ENCODE measurements around the gene PCDH12. TPM values are rescaled to one million over a fixed set of nuclear protein-coding genes. Genes with fewer than 3 reads are reported as not detected.

PCDH12 gene
- total RNA-seq, 1 experiment from 2014 or later, result 0.75 TPM

GRCh38 chr5:141947316-141947715, 10.7 kb downstream of the PCDH12 start:
- Histone ChIP-seq H3K27ac (ENCODE audit: low read depth, low read length, poor library complexity, severe bottlenecking) (no peak overlapping the region), H3K9me3 (ENCODE audit: low read depth, low read length, poor library complexity, severe bottlenecking) (no peaks in the 10 kb centered on the region), H3K36me3 (ENCODE audit: insufficient read depth, low read length, poor library complexity, severe bottlenecking) (no peaks in the 10 kb centered on the region), H3K4me1 (ENCODE audit: insufficient read depth, low read length, poor library complexity, severe bottlenecking) (no peaks in the 10 kb centered on the region), H3K4me3 (ENCODE audit: low read depth, low read length, poor library complexity, severe bottlenecking) (no peak overlapping the region), H3K27me3 (replicated peaks; ENCODE audit: insufficient read depth, low read depth, low read length, poor library complexity) (no peaks in the 10 kb centered on the region)
- POLR2A ChIA-PET (ENCODE audit: low non-redundant PET), result no interaction called here
- CTCF ChIA-PET, result interaction anchor here (1.0 kb wide), 1 partner anchor 14 kb away, joined by 4 read pairs; no protein-coding TSS in a partner anchor
- no TSS peak for BruUV-seq (replicated peaks)
- intact Hi-C loops (cut with micrococcal nuclease; ENCODE audit: unreplicated experiment), result no loop called here
- TF ChIP-seq EZH2 (IDR thresholded peaks at IDR 0.05; ENCODE audit: borderline replicate concordance, low read depth, low read length, poor library complexity, severe bottlenecking), result no peak
- TF ChIP-seq, protein P1, sequence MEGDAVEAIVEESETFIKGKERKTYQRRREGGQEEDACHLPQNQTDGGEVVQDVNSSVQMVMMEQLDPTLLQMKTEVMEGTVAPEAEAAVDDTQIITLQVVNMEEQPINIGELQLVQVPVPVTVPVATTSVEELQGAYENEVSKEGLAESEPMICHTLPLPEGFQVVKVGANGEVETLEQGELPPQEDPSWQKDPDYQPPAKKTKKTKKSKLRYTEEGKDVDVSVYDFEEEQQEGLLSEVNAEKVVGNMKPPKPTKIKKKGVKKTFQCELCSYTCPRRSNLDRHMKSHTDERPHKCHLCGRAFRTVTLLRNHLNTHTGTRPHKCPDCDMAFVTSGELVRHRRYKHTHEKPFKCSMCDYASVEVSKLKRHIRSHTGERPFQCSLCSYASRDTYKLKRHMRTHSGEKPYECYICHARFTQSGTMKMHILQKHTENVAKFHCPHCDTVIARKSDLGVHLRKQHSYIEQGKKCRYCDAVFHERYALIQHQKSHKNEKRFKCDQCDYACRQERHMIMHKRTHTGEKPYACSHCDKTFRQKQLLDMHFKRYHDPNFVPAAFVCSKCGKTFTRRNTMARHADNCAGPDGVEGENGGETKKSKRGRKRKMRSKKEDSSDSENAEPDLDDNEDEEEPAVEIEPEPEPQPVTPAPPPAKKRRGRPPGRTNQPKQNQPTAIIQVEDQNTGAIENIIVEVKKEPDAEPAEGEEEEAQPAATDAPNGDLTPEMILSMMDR (conservative IDR thresholded peaks at IDR 0.05; ENCODE audit: low read depth, low read length), result no peak
- no peak for DNase-seq (ENCODE audit: low spot score)

GRCh38 chr5:141945511-141946051, 12.4 kb downstream of the PCDH12 start:
- no peaks in the 10 kb centered on the region for H3K27me3 ChIP-seq (replicated peaks; ENCODE audit: insufficient read depth, low read depth, low read length, poor library complexity)
- peaks cover 7% of the 10 kb centered on the region for H3K4me1 ChIP-seq (ENCODE audit: insufficient read depth, low read length, poor library complexity, severe bottlenecking)
- TF ChIP-seq, protein P1 (conservative IDR thresholded peaks at IDR 0.05; ENCODE audit: low read depth, low read length), result no peak
- H3K9me3 ChIP-seq (ENCODE audit: low read depth, low read length, poor library complexity, severe bottlenecking), result no peaks in the 10 kb centered on the region
- no peak overlapping the region for H3K27ac ChIP-seq (ENCODE audit: low read depth, low read length, poor library complexity, severe bottlenecking)
- no peaks in the 10 kb centered on the region for H3K36me3 ChIP-seq (ENCODE audit: insufficient read depth, low read length, poor library complexity, severe bottlenecking)
- POLR2A ChIA-PET (ENCODE audit: low non-redundant PET), result no interaction called here
- DNase-seq (ENCODE audit: low spot score), result no peak
- intact Hi-C loops (cut with micrococcal nuclease; ENCODE audit: unreplicated experiment), result no loop called here
- CTCF ChIA-PET, result no interaction called here
- no TSS peak for BruUV-seq (replicated peaks)
- no peak overlapping the region for H3K4me3 ChIP-seq (ENCODE audit: low read depth, low read length, poor library complexity, severe bottlenecking)

- POLR2A ChIA-PET (ENCODE audit: low non-redundant PET), result no interaction called here
- DNase-seq (ENCODE audit: low spot score), result no peak
- TF ChIP-seq, protein P1 (conservative IDR thresholded peaks at IDR 0.05; ENCODE audit: low read depth, low read length), result no peak
- no peak for TF ChIP-seq EZH2 (IDR thresholded peaks at IDR 0.05; ENCODE audit: borderline replicate concordance, low read depth, low read length, poor library complexity, severe bottlenecking)
- CTCF ChIA-PET, result no interaction called here
- Histone ChIP-seq H3K4me1 (ENCODE audit: insufficient read depth, low read length, poor library complexity, severe bottlenecking) (peaks cover 7% of the 10 kb centered on the region), H3K27ac (ENCODE audit: low read depth, low read length, poor library complexity, severe bottlenecking) (no peak overlapping the region), H3K9me3 (ENCODE audit: low read depth, low read length, poor library complexity, severe bottlenecking) (no peaks in the 10 kb centered on the region), H3K27me3 (replicated peaks; ENCODE audit: insufficient read depth, low read depth, low read length, poor library complexity) (no peaks in the 10 kb centered on the region), H3K36me3 (ENCODE audit: insufficient read depth, low read length, poor library complexity, severe bottlenecking) (no peaks in the 10 kb centered on the region), H3K4me3 (ENCODE audit: low read depth, low read length, poor library complexity, severe bottlenecking) (no peak overlapping the region)
- no TSS peak for BruUV-seq (replicated peaks)
- intact Hi-C loops (cut with micrococcal nuclease; ENCODE audit: unreplicated experiment), result no loop called here
Measured at GRCh38 chr5:141944076-141944475, 13.9 kb downstream of the PCDH12 start.

All from A673 (cell line).